GM21528 (cell line): ENCODE measurements around the gene SALL4.
"Not testable (repeated sequence)": the region's sequence is repeated elsewhere in the genome, so short reads cannot be mapped to it uniquely, and the experiment has no call there.

Source experiments
- ATAC-seq: cut with Tn5 transposase; IDR thresholded peaks from one replicate; pipeline ENCODE4 v1.9.1; 2021; ENCODE audit warnings: mild to moderate bottlenecking, moderate library complexity; ENCODE audit not compliant: unreplicated experiment, low FRiP score

SALL4 gene

DNA sequence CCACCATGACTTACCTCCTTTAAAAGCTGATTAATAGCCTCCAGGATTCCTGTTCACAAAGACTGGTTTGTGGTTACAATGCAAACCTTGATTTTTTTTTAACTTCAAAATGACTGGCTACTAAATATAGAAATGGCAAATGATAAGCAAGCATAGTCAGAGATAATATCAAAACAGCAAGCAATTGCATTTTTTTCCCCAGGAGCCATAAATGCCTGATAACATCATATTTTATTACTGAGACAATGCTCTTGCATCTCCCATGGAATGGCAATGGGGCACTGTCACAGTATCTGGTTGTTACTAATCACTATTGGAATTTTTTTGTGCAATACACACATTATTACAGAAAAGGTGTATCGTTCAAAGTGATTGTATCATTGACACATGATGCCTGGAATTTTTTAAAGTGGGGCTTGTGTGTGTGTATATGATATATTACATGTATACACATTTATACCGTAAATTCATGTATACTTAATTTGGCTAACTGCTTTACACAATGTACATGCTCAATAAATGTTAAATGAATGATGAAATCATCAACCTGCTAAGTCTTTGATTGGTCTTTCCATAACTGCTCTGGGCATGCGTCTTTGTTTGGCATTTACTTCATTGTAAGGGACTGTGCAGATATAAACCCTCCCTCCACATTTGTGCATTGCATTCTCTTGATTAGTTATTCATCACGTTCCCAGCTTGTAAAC is 980 bp upstream of the SALL4 start:
- ATAC-seq = no peak

DNA sequence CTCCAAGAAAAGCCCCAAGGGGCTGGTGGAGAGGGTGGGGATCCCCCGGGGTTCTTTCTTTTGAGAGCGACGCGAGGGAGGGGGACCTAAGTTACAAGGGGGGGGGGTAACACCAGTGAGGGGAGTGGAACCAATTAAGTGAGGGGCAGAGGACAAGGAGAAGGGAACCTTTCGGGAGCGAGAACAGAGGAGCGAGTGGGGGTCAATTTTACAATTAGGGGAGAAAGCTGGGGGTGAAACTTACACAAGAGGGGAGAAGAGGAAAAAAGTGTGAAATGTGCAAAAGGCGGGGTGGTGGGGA is 548 bp downstream of the SALL4 start:
- ATAC-seq = no peak

DNA sequence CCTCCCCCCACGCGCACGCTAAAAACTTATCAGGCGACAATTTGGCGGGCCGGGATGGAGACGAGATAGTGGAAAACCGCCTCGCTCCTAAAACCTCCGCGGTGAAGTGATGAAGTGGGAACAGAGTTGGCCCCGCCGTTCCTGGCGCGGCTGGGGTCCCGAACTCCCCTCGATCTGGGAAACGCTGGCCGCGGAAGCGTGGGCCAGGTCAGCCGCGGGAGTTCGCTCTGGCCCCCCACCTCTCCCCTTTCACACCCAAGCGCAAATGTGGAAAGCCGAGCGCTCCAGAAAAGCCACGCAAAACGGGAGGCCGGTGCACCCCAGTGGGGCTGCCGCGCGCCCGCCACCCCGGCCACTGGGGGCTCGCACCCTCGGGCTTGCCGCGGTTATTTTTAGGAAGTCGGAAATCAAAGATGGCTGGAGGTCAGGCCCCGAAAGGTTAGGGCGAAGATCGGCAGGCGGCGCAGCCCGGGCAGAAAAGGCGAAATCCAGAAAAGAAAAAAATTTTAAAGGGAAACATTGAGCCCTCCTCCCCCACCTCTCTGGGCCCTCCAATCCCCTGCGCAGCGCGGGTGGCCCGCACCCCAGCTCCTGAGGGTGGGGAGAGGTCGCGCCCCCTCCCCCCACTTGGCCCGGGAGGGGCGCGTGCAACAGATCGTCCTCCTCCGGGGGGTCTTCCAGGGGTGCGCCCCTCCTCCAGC is 1.0 kb downstream of the SALL4 start:
- ATAC-seq = no peak

DNA sequence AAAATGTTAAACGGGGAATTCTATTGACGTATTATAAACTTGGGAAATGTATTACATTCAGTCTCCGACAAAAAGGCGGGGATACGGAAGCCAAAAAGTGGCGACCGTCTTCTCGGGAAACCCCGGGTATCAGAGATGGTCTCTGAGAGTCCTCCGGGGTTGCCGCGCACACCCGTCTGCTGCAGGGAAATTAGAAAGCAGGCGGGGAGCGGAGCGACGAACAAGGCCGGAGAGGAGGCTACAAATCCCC is 1.5 kb downstream of the SALL4 start:
- no peak for ATAC-seq

DNA sequence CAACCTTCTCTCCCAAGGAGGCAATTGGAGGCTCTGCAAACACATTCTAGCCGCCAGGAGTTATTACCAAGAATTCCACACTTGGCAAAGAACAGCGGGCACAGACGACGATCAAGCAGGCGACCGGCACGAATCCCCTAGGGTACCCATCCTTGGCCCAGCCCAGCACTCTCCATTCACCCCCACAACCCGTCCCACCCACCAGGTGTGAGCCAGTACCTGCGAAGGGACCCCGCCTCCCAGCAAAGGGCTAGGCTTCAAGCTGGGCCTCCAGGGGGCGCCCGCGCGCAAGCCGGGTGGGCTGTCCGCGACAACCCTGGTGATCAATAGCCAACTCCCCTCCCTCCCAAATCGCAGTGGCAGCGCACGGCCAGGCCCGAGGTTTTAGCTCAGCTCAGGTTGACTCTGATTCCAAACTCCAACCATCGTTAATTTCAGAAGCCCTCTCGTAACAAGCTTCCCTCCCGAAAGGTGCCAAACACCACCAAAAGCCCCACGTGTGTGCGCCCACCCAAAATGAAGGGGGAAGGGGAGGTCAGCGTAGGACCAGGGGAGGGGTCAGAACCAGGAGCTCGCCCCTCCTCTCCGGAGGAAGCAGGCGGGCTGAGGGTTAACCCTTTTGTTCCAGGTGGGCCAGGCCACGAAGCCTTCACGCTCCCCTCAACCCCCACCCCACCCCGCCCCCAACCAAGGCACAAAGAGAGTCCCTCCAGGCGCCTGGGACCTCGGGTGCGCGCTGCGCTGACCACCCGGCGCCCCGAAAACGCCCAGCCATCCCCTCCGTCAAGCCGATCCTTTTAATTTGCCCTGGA is 2.1 kb downstream of the SALL4 start:
- ATAC-seq = no peak

DNA sequence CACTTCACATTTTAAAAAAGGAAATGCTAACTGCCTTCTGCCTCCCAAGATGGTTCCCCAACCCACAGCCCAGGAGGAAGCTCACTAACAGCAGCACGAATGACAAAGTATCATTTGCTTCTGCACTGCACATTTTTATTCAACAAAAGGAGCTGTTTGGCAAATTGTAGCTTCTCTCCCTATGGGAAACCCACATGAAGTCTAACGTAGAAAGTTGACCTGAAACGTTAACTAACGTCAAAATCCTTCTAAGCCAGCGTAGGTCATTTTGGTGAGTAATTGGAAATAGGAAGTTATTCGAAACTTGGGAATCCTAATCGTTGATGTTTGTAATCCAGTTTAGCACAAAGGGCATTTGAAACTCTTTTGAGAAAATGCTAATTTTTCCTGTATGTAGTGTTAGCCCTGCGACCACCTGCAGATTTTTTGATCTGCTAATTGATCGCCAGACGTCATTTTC is 2.9 kb downstream of the SALL4 start:
- no peak for ATAC-seq

DNA sequence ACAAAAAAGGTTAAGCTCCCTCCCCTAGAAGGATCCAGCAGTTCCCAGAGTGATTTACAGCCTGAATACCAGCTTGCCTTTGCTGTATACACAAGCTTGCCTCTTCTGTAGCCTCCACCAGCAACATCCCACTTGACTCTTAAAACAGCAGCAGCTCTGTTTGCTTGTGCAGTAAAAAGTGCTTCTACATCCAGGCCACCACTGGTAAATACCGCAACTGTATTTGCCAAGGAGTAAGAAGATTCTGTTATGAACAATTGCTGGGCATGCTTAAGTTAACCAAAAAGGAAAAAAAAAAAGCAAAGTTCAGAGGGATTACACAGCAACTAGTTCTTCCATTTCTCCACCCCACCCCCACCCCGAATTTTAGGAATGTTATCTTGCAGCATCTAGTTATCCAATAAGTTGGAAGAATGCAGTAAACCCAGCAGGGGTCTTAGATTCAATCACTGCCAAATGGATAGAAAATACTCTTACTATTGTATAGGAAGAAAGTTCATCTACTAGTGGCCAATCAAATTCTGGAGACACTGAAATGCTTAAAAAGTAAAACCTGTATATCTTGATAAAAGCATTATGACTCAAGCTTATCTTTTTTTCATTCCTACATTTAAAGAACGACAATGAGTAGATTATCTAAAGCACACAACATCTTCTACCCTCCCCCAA is 4.8 kb downstream of the SALL4 start:
- no peak for ATAC-seq

DNA sequence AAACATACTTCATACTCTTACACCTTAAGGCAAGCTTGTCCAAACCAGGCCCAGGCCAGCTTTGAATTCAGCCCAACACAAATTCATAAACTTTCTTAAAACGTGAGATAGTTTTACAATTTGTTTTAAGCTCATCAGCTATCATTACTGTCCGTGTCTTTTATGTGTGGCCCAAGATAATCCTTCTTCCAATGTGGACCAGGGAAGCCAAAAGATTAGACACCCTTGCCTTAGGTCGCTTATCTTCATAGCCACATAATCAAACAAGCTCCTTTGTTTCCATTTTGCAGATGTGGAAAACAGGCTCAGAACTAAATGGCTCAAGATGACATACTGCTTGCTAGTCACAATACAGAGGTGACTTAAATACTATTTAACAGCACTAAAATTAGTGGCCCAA is 6.0 kb downstream of the SALL4 start:
- no peak for ATAC-seq

DNA sequence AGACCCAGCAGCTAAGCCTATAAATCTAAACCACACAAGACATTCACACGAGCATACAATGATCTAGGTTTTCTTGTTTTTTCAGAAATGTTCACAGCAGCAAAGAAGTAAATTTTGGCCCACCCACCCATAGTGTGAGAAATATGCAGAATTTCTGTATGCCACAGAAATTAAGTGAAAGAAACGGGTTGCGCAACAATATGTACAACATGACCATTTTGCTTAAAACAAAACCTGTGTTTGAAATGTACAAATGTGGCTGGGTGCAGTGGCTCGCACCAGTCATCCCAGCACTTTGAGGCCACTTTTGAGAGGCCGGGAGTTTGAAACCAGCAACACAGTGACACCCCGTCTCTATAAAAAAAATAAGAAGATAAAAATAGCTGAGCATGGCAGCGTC is 9.4 kb downstream of the SALL4 start:
- no peak for ATAC-seq

DNA sequence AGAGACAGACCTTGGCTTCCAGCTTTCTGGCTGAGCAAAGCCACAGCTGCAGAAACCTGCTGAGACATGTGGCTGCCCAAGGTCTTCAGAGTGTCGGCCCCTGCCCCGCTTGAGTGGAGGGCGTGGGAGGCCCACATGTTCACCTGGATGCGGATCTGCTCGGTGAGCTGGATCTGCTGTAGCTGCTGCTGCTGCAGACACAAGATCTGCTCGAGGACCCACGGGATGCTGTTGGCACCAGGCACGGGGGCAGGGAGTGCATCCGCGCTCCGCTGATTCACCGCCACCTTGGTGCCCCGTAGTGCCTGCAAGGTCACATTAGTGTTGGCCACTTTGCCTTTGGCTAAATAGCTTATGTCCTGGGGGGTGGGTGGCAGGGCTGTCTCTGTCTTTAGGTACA is 10.7 kb downstream of the SALL4 start:
- ATAC-seq = no peak

DNA sequence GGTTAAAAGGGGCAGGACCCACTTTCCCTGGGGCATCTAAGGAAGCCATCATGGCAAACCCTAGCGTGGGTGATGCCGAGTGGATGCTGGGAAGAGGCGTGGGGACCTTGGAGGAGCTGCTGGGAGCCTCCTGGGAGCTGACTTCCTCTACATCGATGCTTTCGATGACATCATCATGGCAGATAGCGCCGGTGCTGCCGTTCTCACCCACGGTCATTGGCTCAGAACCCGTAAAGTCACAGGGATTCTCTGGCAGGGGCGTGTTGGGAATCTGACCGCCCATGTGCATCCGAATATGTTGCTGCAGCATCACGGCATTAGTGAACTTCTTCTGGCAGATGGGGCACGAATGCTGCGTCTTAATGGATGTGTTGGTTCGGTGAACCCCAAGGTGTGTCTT is 12.1 kb downstream of the SALL4 start:
- no peak for ATAC-seq

DNA sequence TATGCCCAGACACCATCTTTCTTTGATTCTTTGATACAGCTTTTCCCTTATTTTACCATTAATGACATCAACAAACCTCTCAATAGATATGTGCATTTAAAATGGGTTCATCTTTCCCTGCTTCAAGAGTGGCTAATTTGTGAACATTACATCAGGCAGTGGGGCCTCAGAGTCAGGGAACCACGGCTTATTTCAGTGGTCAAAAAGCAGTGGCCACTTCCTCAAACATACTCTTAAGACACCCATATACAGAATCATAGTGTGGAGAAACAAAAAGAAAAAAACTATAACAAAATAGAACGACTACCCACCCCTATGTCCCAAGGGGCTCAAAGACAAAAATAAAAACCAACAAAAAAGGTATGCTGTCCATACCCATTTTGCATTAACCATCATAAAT is 12.9 kb downstream of the SALL4 start:
- ATAC-seq = no peak

DNA sequence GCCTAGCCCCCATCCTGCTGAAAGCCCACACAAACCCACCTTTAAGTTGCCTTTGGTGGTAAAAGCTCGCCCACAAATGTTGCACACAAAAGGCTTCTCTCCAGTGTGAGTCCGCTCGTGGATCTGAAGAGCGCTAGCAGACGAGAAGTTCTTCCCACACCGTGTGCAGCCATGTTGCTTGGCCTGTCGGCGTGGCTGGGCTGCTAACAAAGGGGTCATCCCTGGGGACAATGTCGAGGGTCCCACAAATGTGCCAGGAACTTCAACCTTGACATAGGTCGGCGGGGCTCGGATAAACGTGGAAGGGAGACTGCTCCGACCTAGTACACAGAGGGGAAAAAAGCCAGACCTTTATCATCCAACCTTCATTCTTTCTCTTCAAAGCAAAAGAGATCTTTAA is 13.5 kb downstream of the SALL4 start:
- ATAC-seq = no peak

DNA sequence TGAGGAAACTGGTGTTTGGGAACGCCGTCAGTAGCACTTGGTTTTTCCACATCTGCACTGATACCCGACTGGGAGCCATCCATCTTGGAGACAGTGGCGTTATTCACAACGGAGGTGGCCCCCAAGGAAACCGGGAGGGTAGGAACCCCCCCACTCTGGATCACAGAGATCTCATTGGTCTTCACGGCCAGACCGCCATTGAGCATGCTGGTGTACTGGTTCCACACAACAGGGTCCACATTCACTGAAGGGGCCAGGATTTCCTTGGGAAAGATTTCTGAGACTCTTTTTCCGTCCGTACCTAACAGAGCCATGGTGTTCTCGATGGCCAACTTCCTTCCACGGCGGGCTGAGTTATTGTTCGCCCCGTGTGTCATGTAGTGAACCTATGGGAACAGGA is 18.0 kb downstream of the SALL4 start:
- ATAC-seq = no peak

DNA sequence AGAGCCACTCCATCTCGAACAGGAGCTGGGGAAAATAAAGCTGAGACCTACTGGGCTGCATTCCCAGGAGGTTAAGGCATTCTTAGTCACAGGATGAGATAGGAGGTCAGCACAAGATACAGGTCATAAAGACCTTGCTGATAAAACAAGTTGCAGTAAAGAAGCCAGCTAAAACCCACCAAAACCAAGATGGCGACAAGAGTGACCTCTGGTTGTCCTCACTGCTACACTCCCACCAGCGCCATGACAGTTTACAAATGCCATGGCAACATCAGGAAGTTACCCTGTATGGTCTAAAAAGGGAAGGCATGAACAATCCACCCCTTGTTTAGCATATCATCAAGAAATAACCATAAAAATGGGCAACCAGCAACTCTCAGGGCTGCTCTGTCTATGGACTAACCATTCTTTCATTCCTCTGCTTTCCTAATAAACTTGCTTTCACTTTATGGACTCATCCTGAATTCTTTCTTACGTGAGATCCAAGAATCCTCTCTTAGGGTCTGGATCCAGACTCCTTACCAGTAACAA is 24.0 kb downstream of the SALL4 start:
- ATAC-seq = not testable (repeated sequence)

DNA sequence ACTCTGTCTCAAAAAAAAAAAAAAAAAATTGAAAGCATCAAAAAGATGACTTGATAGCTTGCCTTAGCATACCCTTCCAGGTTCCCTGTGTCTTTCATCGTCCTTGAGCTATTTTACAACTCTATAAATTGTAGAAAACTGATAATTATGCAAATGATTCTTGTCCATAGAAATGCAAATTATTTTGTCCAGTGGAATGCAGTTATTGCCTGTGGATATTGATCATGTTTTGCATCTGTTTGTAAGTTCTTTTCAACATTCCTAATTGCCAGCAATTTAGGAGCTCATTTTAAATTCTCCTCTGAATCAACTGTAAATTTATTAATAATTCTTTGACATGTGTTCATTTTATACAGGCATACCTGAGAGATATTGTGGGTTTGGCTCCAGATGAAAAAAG is 27.1 kb downstream of the SALL4 start:
- ATAC-seq = no peak

DNA sequence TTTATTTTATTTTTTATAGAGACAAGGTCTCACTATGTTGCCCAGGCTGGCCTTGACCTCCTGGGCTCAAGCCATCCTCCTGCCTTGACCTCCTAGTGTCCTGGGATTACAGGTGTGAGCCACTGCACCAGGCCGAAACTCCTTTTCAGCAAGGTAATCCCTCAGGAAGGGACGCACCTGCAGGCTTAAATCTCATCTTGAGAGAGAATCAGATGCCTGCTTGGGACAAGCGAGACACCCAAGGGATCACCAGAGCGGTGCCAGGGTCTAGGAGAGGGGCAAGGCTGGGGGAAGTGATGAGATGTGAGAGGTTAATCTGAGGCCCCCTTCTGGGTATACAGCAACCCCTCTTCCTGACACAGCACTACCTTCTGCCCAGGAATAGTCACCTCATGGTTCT is 30.1 kb downstream of the SALL4 start:
- no peak for ATAC-seq

DNA sequence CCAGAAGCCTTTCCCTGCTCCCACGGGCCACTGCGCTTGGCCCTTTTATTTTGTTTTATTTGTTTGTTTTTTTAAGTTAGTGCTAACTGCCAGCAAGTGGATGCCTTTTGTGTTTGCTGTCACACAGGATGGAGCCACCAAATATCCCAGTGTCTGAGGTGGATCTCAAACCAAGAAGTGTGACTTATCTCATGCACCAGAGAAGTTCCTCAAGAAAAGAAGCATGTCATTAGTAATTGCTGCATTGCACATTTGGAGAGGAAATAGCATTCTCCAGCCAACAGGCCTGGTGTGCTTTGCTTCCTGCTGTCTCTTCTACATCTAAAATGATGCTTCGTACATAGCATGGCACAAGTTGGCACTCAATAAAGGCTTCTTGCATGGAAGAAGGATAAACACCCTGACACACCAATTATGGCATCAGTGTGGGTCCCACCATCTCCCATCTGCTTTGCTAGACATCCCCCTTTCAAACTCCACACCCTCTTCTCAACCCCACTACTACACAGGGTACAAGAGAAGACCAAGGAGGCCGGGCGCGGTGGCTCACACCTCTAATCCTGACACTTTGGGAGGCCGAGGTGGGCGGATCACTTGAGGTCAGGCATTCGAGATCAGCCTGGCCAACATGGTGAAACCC is 32.2 kb downstream of the SALL4 start:
- no peak for ATAC-seq

DNA sequence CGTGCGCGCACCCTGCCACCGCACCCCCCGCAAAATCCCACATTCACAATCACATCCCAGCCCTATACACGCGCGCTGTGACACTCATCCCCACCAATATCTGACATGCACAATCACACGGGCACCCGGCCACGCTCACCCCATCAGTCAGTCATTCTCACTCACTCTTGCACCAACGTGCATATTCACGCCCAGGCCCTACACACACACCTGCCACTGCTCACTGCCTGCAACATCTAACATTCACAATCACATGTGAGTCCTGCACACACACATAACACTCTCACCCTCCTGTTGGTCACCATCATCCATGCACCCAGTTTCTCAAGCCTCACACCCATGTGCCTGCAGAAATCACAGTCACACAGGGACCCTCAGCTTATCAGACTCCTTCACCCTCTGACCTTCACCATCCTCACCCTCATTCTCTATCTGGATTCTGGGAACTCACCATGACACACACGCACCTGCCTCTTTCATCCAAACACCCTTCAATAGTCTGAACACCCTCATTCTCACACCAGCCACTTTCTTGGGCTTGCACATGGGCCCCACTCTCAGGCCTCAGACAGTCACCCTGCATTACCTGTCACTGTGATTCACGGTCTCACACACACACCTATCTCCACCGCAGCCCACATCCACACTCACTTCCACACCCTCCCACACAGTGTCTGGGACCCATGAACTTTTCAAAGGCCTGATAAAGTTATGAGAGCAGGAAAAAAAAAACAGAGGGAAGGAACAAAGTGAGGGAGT is 33.4 kb downstream of the SALL4 start:
- no peak for ATAC-seq
